DND-41 (cell line): ENCODE data around the gene OGFOD1.

Experiments used
- CTCF ChIP-seq: IDR thresholded peaks from 2 replicates; pipeline ENCODE4 v1.5.1; 2012; ENCODE audit warnings: borderline replicate concordance, low read length, moderate library complexity, mild to moderate bottlenecking; ENCODE audit not compliant: poor library complexity, severe bottlenecking; ENCODE audit errors: extremely low read depth
- EZH2 ChIP-seq: IDR thresholded peaks from 3 replicates; pipeline ENCODE4 v1.6.1; 2012; ENCODE audit warnings: borderline replicate concordance, low read depth, mild to moderate bottlenecking, moderate library complexity, low read length, inconsistent platforms; ENCODE audit not compliant: severe bottlenecking

- no peak for TF ChIP-seq EZH2
- no peak for TF ChIP-seq CTCF
These were observed 27.1 kb downstream of the OGFOD1 start for GRCh38 chr16:56478281-56479049.
